ENCODE measurements around the gene HNRNPUL2. TPM values are rescaled to one million over a fixed set of nuclear protein-coding genes. Genes with fewer than 3 reads are reported as not detected.

The HNRNPUL2 gene
- total RNA-seq, 1 experiment from 2014 or later = 43.5 TPM

DNA sequence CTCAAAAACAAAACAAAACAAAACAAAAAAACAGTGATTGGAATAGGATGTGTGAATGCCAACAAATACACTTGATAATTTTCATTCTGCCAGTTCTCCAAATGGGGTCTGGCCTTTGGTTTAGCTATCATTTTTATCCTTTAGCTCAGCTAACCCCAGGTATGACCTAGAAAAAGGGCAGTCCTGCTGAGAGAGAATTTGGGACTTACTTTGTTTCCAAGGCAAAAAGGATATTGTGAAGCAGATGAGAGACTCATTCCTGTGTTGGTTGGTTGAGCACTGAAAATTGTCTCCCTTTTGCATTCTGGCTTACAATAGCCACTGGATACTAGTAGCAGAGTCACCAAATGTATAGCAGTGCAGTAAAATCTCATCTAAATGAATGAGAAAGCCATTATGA is 9.9 kb upstream of the HNRNPUL2 start:
- Histone ChIP-seq H3K27ac (ENCODE audit: insufficient read length, low read depth, low read length) (no peak overlapping the region), H4K5ac (ENCODE audit: insufficient read length, low read depth, low read length) (no peak overlapping the region), H3K23me2 (ENCODE audit: insufficient read length, low read depth, low read length, poor library complexity, severe bottlenecking) (no peaks in the 10 kb centered on the region), H3K23ac (ENCODE audit: insufficient read length, low read depth, low read length) (no peak overlapping the region), H3K4me1 (ENCODE audit: insufficient read depth, low read length) (no peaks in the 10 kb centered on the region), H3K4me2 (ENCODE audit: insufficient read depth, insufficient read length, low read length) (no peak overlapping the region), H3K27me3 (ENCODE audit: insufficient read depth, low read length) (no peaks in the 10 kb centered on the region), H4K91ac (ENCODE audit: insufficient read length, low read depth, low read length) (no peak overlapping the region), H2BK15ac (ENCODE audit: low read depth, low read length) (no peak overlapping the region), H4K20me1 (ENCODE audit: control insufficient read depth, insufficient read depth, insufficient read length) (no peaks in the 10 kb centered on the region), H2BK12ac (ENCODE audit: insufficient read length, low read depth, low read length) (no peak overlapping the region), H2AK5ac (ENCODE audit: insufficient read length, low read length) (no peak overlapping the region), H3T11ph (ENCODE audit: low read length) (no peak overlapping the region), H4K8ac (replicated peaks; ENCODE audit: insufficient read length, low read depth, low read length) (no peak overlapping the region), H3K56ac (ENCODE audit: insufficient read length, low read depth, low read length) (no peak overlapping the region), H3K79me1 (ENCODE audit: insufficient read depth, low read depth, low read length, poor library complexity, severe bottlenecking) (no peaks in the 10 kb centered on the region), H3K18ac (ENCODE audit: insufficient read length, low read depth, low read length) (no peak overlapping the region), H2BK20ac (ENCODE audit: low read depth, low read length, poor library complexity, severe bottlenecking) (no peak overlapping the region), H2AFZ (ENCODE audit: low read length) (no peak overlapping the region), H3K79me2 (ENCODE audit: insufficient read depth, low read length) (no peaks in the 10 kb centered on the region), H3K4ac (ENCODE audit: low read depth, low read length) (no peak overlapping the region), H3K9ac (ENCODE audit: extremely low read depth, insufficient read length, low read length) (no peak overlapping the region), H2BK5ac (ENCODE audit: insufficient read length, low read length) (no peak overlapping the region), H3K9me3 (ENCODE audit: control insufficient read depth, low read depth, low read length) (no peaks in the 10 kb centered on the region), H2BK120ac (ENCODE audit: low read depth, low read length, poor library complexity, severe bottlenecking) (no peak overlapping the region), H3K14ac (ENCODE audit: insufficient read depth, low read length) (no peak overlapping the region)
- H3K9me3 Mint-ChIP-seq = no peaks in the 10 kb centered on the region
- no peaks in the 10 kb centered on the region for H3K27me3 Mint-ChIP-seq (ENCODE audit: low read depth)
- no peak for DNase-seq
- no peak overlapping the region for H3K27ac Mint-ChIP-seq
- H3K4me3 Mint-ChIP-seq = no peak overlapping the region
- no peaks in the 10 kb centered on the region for H3K4me1 Mint-ChIP-seq
- H3K36me3 Mint-ChIP-seq (ENCODE audit: insufficient read depth in 1 of 3, low read depth in 3 of 3) = peaks cover 18 to 52% (median 40%) of the 10 kb centered on the region in 3 experiments; a peak in 6 of 7 replicates
- TF ChIP-seq, protein P1, sequence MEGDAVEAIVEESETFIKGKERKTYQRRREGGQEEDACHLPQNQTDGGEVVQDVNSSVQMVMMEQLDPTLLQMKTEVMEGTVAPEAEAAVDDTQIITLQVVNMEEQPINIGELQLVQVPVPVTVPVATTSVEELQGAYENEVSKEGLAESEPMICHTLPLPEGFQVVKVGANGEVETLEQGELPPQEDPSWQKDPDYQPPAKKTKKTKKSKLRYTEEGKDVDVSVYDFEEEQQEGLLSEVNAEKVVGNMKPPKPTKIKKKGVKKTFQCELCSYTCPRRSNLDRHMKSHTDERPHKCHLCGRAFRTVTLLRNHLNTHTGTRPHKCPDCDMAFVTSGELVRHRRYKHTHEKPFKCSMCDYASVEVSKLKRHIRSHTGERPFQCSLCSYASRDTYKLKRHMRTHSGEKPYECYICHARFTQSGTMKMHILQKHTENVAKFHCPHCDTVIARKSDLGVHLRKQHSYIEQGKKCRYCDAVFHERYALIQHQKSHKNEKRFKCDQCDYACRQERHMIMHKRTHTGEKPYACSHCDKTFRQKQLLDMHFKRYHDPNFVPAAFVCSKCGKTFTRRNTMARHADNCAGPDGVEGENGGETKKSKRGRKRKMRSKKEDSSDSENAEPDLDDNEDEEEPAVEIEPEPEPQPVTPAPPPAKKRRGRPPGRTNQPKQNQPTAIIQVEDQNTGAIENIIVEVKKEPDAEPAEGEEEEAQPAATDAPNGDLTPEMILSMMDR (conservative IDR thresholded peaks at IDR 0.05) = no peak

Data from H9 (cell line).